T-cell (primary cell): ENCODE results near the gene TDRD7. TPM values are rescaled to one million over a fixed set of nuclear protein-coding genes. Genes with fewer than 3 reads are reported as not detected.

Experiments
- ATAC-seq, 4 experiments: fragments of 200-7000 bp in 3 of 4; fragments of 150-1000 bp in 1 of 4; cut with Tn5 transposase; replicated peaks in 1 of 4; 1 replicate in 3 of 4; 2 replicates in 1 of 4; pipeline ENCODE4 v1.10.0; 2021; ENCODE audit warnings: moderate library complexity in 3 of 4, mild to moderate bottlenecking in 2 of 4, moderate number of reproducible peaks in 1 of 4
- CTCF ChIA-PET, 2 donors: fragments of 300-600 bp; sonication (Branson Sonifier 250); formaldehyde crosslinking; loops; one replicate each; lab custom pipeline; 2022; ENCODE audit warnings: antibody characterized with exemption in 2 of 2; lab: Charles Lee
- POLR2A ChIA-PET, 2 donors: fragments of 300-600 bp; sonication (Branson Sonifier 250); formaldehyde crosslinking; loops; one replicate each; lab custom pipeline; 2022; ENCODE audit warnings: antibody characterized with exemption in 2 of 2; lab: Charles Lee
- DNase-seq, 35 experiments: peaks; one replicate each; pipeline versions ENCODE4 v3.0.0 to v3.0.0-alpha.2; 2013 to 2023
- H3K27ac ChIP-seq: one replicate; pipeline ENCODE4 v1.5.1; 2013; ENCODE audit warnings: low read length
- H3K27me3 ChIP-seq, 2 experiments: replicated peaks in 1 of 2; 1 replicate in 1 of 2; 2 replicates in 1 of 2; pipeline versions ENCODE4 v1.6.1 to v1.7.0; 2013; ENCODE audit warnings: low read length in 1 of 2, mixed read lengths in 1 of 2; ENCODE audit not compliant: control insufficient read depth in 2 of 2, insufficient read depth in 2 of 2; ENCODE audit errors: extremely low read depth in 1 of 2
- H3K36me3 ChIP-seq, 2 donors: 1 replicate in 1 of 2; 2 replicates in 1 of 2; pipeline versions ENCODE4 v1.6.1 to v1.7.0; 2013; ENCODE audit warnings: low read length in 1 of 2; ENCODE audit not compliant: control insufficient read depth in 2 of 2, insufficient read depth in 1 of 2; ENCODE audit errors: extremely low read depth in 1 of 2
- H3K4me1 ChIP-seq, 2 experiments: 1 replicate in 1 of 2; 2 replicates in 1 of 2; pipeline versions ENCODE4 v1.6.1 to v1.7.0; 2013; ENCODE audit warnings: low read length in 2 of 2, mixed read lengths in 1 of 2; ENCODE audit not compliant: insufficient read depth in 2 of 2, control insufficient read depth in 1 of 2; ENCODE audit errors: extremely low read depth in 1 of 2
- H3K4me3 ChIP-seq, 2 donors: 1 replicate in 1 of 2; 2 replicates in 1 of 2; pipeline versions ENCODE4 v1.5.1 to v1.7.0; 2013; ENCODE audit warnings: mild to moderate bottlenecking in 2 of 2, low read length in 1 of 2, moderate library complexity in 1 of 2; ENCODE audit not compliant: control insufficient read depth in 1 of 2; ENCODE audit errors: extremely low read depth in 1 of 2
- H3K9me3 ChIP-seq: 2 replicates; pipeline ENCODE4 v1.7.0; 2013
- H3K27ac Mint-ChIP-seq, 2 donors: one replicate each; pipeline ENCODE4 v1.8.0; 2020 to 2021; ENCODE audit warnings: mild to moderate bottlenecking in 2 of 2, mixed read lengths in 2 of 2
- H3K27me3 Mint-ChIP-seq, 2 donors: one replicate each; pipeline ENCODE4 v1.8.0; 2021 to 2022; ENCODE audit warnings: mixed read lengths in 2 of 2
- H3K36me3 Mint-ChIP-seq: one replicate; pipeline ENCODE4 v1.8.0; 2021; ENCODE audit warnings: mixed read lengths
- H3K4me1 Mint-ChIP-seq, 3 donors: one replicate each; pipeline ENCODE4 v1.8.0; 2020 to 2022; ENCODE audit warnings: mixed read lengths in 3 of 3, mild to moderate bottlenecking in 1 of 3
- H3K4me3 Mint-ChIP-seq, 3 donors: one replicate each; pipeline ENCODE4 v1.8.0; 2020 to 2022; ENCODE audit warnings: mild to moderate bottlenecking in 3 of 3, mixed read lengths in 3 of 3, moderate library complexity in 3 of 3
- H3K9me3 Mint-ChIP-seq, 3 donors: one replicate each; pipeline ENCODE4 v1.8.0; 2020 to 2022; ENCODE audit warnings: mixed read lengths in 3 of 3
- WGBS: methylation state at CpG from one replicate; pipeline ENCODE4 v1.1.5; 2013; ENCODE audit warnings: missing lambda C conversion rate; ENCODE audit not compliant: insufficient coverage; 5-methylcytosine and 5-hydroxymethylcytosine counted together
- total RNA-seq, 35 experiments: library from RNA in 6 of 35; stranded (reverse) in 6 of 35; fragments of 120-200 nt in 1 of 35; gene quantifications; one replicate each; pipeline versions ENCODE4 v1.2.1 to v1.2.4 and lab custom pipeline; 2013 to 2026

Gene TDRD7
- total RNA-seq, 5 donors from 2014 or later (not counting 1 experiment from before 2014, with no cell fraction given), result 9.2 to 11.9 (median 10.2) TPM

DNA sequence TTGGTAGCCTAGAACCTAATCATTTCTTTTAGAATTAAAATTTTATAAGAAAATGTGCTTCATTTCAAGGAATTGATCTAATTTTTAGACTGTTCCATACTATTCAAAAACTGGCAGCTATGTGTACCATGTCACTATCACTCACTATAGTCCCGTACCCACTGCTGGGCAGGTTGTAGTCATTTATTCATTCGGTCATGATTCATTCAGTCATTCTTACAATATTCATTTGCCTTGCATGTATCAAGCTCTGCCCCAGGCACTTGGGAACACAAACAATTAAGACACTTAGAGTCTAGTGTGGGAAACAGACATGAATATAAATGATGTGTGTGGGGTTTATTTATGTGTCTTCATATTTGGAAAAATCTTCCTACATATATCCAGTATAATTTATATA lies 26.4 kb downstream of the TDRD7 start:
- Histone ChIP-seq H3K27ac (no peak overlapping the region), H3K27me3 (no peaks in the 10 kb centered on the region), H3K4me1 (no peaks in the 10 kb centered on the region), H3K9me3 (no peaks in the 10 kb centered on the region), H3K4me3 (no peak overlapping the region), H3K36me3 (peaks cover 0 to 17% of the 10 kb centered on the region in 2 donors)
- no peak for DNase-seq
- H3K27ac Mint-ChIP-seq, result no peak overlapping the region
- H3K9me3 Mint-ChIP-seq, result no peaks in the 10 kb centered on the region
- ATAC-seq, result no peak
- no peaks in the 10 kb centered on the region for H3K4me1 Mint-ChIP-seq
- no peak overlapping the region for H3K4me3 Mint-ChIP-seq
- no CpG with 5 or more reads among the region's 2 CpGs for WGBS
- POLR2A ChIA-PET, result no interaction called here
- H3K27me3 Mint-ChIP-seq, result no peaks in the 10 kb centered on the region
- CTCF ChIA-PET, result no interaction called here
- H3K36me3 Mint-ChIP-seq, result peaks cover 47% of the 10 kb centered on the region

- no peaks in the 10 kb centered on the region for H3K4me1 ChIP-seq
- no peak for ATAC-seq
- Mint-ChIP-seq H3K27me3 (no peaks in the 10 kb centered on the region), H3K27ac (no peak overlapping the region), H3K9me3 (no peaks in the 10 kb centered on the region), H3K4me1 (no peaks in the 10 kb centered on the region), H3K36me3 (peaks cover 44% of the 10 kb centered on the region), H3K4me3 (no peak overlapping the region)
- no peak overlapping the region for H3K27ac ChIP-seq
- ChIA-PET POLR2A (no interaction called here), CTCF (no interaction called here)
- H3K9me3 ChIP-seq, result no peaks in the 10 kb centered on the region
- no peak overlapping the region for H3K4me3 ChIP-seq
- H3K36me3 ChIP-seq, result peaks cover 0 to 17% of the 10 kb centered on the region in 2 donors
- no peaks in the 10 kb centered on the region for H3K27me3 ChIP-seq
- no peak for DNase-seq
Measured at GRCh38 chr9:97438666-97439065, 26.8 kb downstream of the TDRD7 start.

DNA sequence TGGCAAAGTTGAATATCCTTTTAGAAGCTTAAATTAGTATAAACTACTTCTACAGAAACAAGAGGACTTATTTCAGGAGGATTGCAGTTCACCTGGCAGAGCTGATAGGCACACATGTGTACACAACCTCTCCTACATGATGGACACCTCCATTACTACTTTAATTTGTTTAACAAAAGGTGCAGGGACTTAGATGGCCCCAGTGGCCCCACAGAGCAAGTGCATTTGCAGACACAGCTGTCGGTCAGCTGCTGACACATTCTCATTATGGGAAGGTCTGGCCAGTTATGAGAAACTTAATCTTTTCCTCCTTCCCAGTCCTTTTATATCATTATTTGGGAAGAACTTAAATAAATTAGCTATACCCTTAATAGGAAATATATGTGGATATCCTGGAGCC lies 28.3 kb downstream of the TDRD7 start:
- no CpG with 5 or more reads among the region's 1 CpG for WGBS
- H3K4me3 Mint-ChIP-seq, result no peak overlapping the region
- no peaks in the 10 kb centered on the region for H3K4me1 Mint-ChIP-seq
- no peak for DNase-seq
- no peaks in the 10 kb centered on the region for H3K9me3 Mint-ChIP-seq
- Histone ChIP-seq H3K4me1 (no peaks in the 10 kb centered on the region), H3K36me3 (peaks cover 0 to 21% of the 10 kb centered on the region in 2 donors), H3K9me3 (no peaks in the 10 kb centered on the region), H3K4me3 (no peak overlapping the region), H3K27me3 (no peaks in the 10 kb centered on the region), H3K27ac (no peak overlapping the region)
- CTCF ChIA-PET, result interaction anchor here in 1 of 2 donors (0.6 kb wide), 2 partner anchors 158 to 1122 kb away, joined by 3 to 9 read pairs; no protein-coding TSS in a partner anchor
- peaks cover 37% of the 10 kb centered on the region for H3K36me3 Mint-ChIP-seq
- ATAC-seq, result no peak
- POLR2A ChIA-PET, result no interaction called here
- H3K27me3 Mint-ChIP-seq, result no peaks in the 10 kb centered on the region
- no peak overlapping the region for H3K27ac Mint-ChIP-seq

GRCh38 chr9:97441729-97442128 lies 29.8 kb downstream of the TDRD7 start:
- Mint-ChIP-seq H3K9me3 (no peaks in the 10 kb centered on the region), H3K27me3 (no peaks in the 10 kb centered on the region), H3K4me1 (no peaks in the 10 kb centered on the region), H3K4me3 (no peak overlapping the region), H3K27ac (no peak overlapping the region), H3K36me3 (peaks cover 40% of the 10 kb centered on the region)
- DNase-seq, result no peak
- no peak overlapping the region for H3K27ac ChIP-seq
- CTCF ChIA-PET, result interaction anchor here in 1 of 2 donors (0.8 kb wide), 1 partner anchor 9 kb away, joined by 3 read pairs; no protein-coding TSS in a partner anchor
- no peak for ATAC-seq
- peaks cover 0 to 18% of the 10 kb centered on the region in 2 donors for H3K36me3 ChIP-seq
- no peaks in the 10 kb centered on the region for H3K9me3 ChIP-seq
- POLR2A ChIA-PET, result interaction anchor here in 1 of 2 donors (0.6 kb wide), 1 partner anchor 211 kb away, joined by 3 read pairs; no protein-coding TSS in a partner anchor
- H3K4me3 ChIP-seq, result no peak overlapping the region
- no peaks in the 10 kb centered on the region for H3K4me1 ChIP-seq
- H3K27me3 ChIP-seq, result no peaks in the 10 kb centered on the region
- 80% methylated on average over 1 of the region's 2 CpGs for WGBS

GRCh38 chr9:97445119-97445701 lies 33.3 kb downstream of the TDRD7 start:
- no peak overlapping the region for H3K4me3 Mint-ChIP-seq
- peaks cover 54% of the 10 kb centered on the region for H3K36me3 Mint-ChIP-seq

DNA sequence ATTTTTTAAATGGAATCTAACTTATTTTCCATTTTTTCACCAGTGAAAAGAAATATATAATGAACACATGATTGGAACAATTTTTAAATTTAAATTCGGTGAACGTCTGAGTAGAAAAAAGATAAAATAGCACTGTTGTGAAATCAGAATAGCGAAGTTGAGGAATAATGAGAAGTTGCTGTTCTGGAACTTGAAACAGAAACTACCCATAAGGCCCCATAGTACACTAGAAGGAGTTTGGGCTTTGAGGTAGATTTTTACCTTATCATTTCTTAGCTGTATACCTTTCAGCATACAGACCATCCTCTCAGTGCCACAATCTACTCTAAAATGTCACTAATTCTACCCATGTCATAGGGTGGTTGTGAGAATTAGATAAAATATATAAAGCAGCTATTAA lies 35.1 kb downstream of the TDRD7 start:
- no peaks in the 10 kb centered on the region for H3K27me3 ChIP-seq
- H3K36me3 Mint-ChIP-seq, result peaks cover 60% of the 10 kb centered on the region
- H3K27me3 Mint-ChIP-seq, result no peaks in the 10 kb centered on the region
- no CpG with 5 or more reads among the region's 3 CpGs for WGBS
- no peaks in the 10 kb centered on the region for H3K4me1 Mint-ChIP-seq
- H3K4me3 ChIP-seq, result no peak overlapping the region
- POLR2A ChIA-PET, result no interaction called here
- DNase-seq (no peak), ATAC-seq (no peak)
- no peak overlapping the region for H3K27ac Mint-ChIP-seq
- CTCF ChIA-PET, result interaction anchor here in 1 of 2 donors (1.0 kb wide), 1 partner anchor 48 kb away, joined by 3 read pairs; no protein-coding TSS in a partner anchor
- H3K36me3 ChIP-seq, result peaks cover 0 to 14% of the 10 kb centered on the region in 2 donors
- H3K27ac ChIP-seq, result no peak overlapping the region
- no peaks in the 10 kb centered on the region for H3K9me3 Mint-ChIP-seq
- no peaks in the 10 kb centered on the region for H3K9me3 ChIP-seq
- H3K4me1 ChIP-seq, result no peaks in the 10 kb centered on the region
- no peak overlapping the region for H3K4me3 Mint-ChIP-seq

More at GRCh38 chr9:97445119-97445701, 33.3 kb downstream of the TDRD7 start:
- ChIA-PET CTCF (interaction anchor here in 1 of 2 donors (0.6 kb wide), 1 partner anchor 588 kb away, joined by 3 read pairs; no protein-coding TSS in a partner anchor), POLR2A (interaction anchor here in 1 of 2 donors (0.5 kb wide), 1 partner anchor 1017 kb away, joined by 6 read pairs; no protein-coding TSS in a partner anchor)
- no peak for DNase-seq
- Mint-ChIP-seq H3K27ac (no peak overlapping the region), H3K27me3 (no peaks in the 10 kb centered on the region), H3K4me1 (no peaks in the 10 kb centered on the region), H3K9me3 (no peaks in the 10 kb centered on the region)
- peaks cover 0 to 17% of the 10 kb centered on the region in 2 donors for H3K36me3 ChIP-seq
- no peak overlapping the region for H3K4me3 ChIP-seq
- no peaks in the 10 kb centered on the region for H3K9me3 ChIP-seq
- no peak for ATAC-seq
- H3K4me1 ChIP-seq, result no peaks in the 10 kb centered on the region
- WGBS, result 93% methylated on average over 2 of the region's 2 CpGs
- H3K27me3 ChIP-seq, result no peaks in the 10 kb centered on the region
- no peak overlapping the region for H3K27ac ChIP-seq
